K562 (cell line): ENCODE results near the gene CSNK1A1. TPM values are rescaled to one million over a fixed set of nuclear protein-coding genes. Genes with fewer than 3 reads are reported as not detected.

Experiments
- DDX20 ChIP-seq: fragments of 450-650 bp; IDR thresholded peaks from 2 replicates; pipeline ENCODE4 v1.6.1; 2016; ENCODE audit warnings: missing genetic modification characterization, low read depth, mild to moderate bottlenecking, missing compliant biosample characterization, moderate library complexity
- ERF ChIP-seq: fragments of 450-650 bp; formaldehyde crosslinking; IDR thresholded peaks from 2 replicates; pipeline ENCODE4 v1.4.0; 2020; ENCODE audit warnings: mild to moderate bottlenecking, mixed read lengths
- GABPA ChIP-seq: fragments of 200-800 bp; sonication (Bioruptor generic); conservative IDR thresholded peaks from 2 replicates; pipeline ENCODE4 v1.6.1; 2016; ENCODE audit warnings: low read depth, missing genetic modification characterization, missing compliant biosample characterization
- KLF16 ChIP-seq: IDR thresholded peaks from 2 replicates; pipeline ENCODE4 v1.6.1; 2016; ENCODE audit warnings: antibody characterized with exemption
- MIER1 ChIP-seq: fragments of 450-650 bp; IDR thresholded peaks from 2 replicates; pipeline ENCODE4 v1.6.1; 2016; ENCODE audit warnings: antibody characterized with exemption, mild to moderate bottlenecking, low read depth
- SAFB ChIP-seq: fragments of 200-400 bp; formaldehyde crosslinking; IDR thresholded peaks from 2 replicates; pipeline ENCODE4 v1.6.1; 2017; ENCODE audit warnings: low read depth, low read length, borderline replicate concordance
- STAT5A ChIP-seq: IDR thresholded peaks from 2 replicates; pipeline ENCODE4 v1.6.1; 2012; ENCODE audit warnings: low read length, inconsistent platforms, borderline replicate concordance
- ZNF282 ChIP-seq: sonication (generic); formaldehyde crosslinking; IDR thresholded peaks from 2 replicates; pipeline ENCODE4 v1.8.1; 2023; ENCODE audit warnings: missing genetic modification reagents
- polyA plus RNA-seq, 8 experiments: library from polyadenylated mRNA; depleted of rRNA in 4 of 8; stranded (reverse) in 5 of 8; unstranded in 3 of 8; fragments of >200 nt; fragmentation: Nextera tagmentation in 2 of 8; fragmentation: Illumina TruSeq in 1 of 8; extraction: Ambion mirVana in 2 of 8; extraction: Trizol in 1 of 8; gene quantifications; 2 replicates each; pipeline versions ENCODE4 v1.2.1 to v1.2.3, GENCODE V29; 2011 to 2014; ENCODE audit warnings: inconsistent platforms in 1 of 8, missing spikeins in 1 of 8
- total RNA-seq, 7 experiments: library from RNA; depleted of rRNA in 6 of 7; stranded (reverse); fragments of >200 nt in 6 of 7; fragmentation: Illumina TruSeq in 2 of 7; extraction: Trizol in 2 of 7; gene quantifications; 2 replicates each; pipeline versions ENCODE4 v1.2.1 to v1.2.3, GENCODE V29; 2011 to 2021; ENCODE audit warnings: low replicate concordance in 1 of 7
- TF ChIP-seq, protein P1 (sequence below): fragments of 250-450 bp; sonication (Bioruptor Pico); IDR thresholded peaks from 2 replicates; pipeline ENCODE4 v1.4.0; 2020; ENCODE audit warnings: mild to moderate bottlenecking
- TF ChIP-seq, protein P2 (sequence below), 2 experiments: fragments of 200-800 bp in 1 of 2; sonication (Bioruptor generic) in 1 of 2; sonication (generic) in 1 of 2; formaldehyde crosslinking in 1 of 2; IDR thresholded peaks in 1 of 2; conservative IDR thresholded peaks in 1 of 2; 2 replicates each; pipeline versions ENCODE4 v1.5.0 to v1.6.1; 2016 to 2020; ENCODE audit warnings: missing compliant biosample characterization in 1 of 2, missing genetic modification characterization in 1 of 2, missing genetic modification reagents in 1 of 2
- TF ChIP-seq, protein P3 (sequence below): fragments of 250-450 bp; sonication (Bioruptor Pico); IDR thresholded peaks from 2 replicates; pipeline ENCODE4 v1.5.0; 2021; ENCODE audit warnings: mild to moderate bottlenecking, borderline replicate concordance
- TF ChIP-seq, protein P4 (sequence below): IDR thresholded peaks from 2 replicates; pipeline ENCODE4 v1.6.1; 2016; ENCODE audit warnings: missing genetic modification characterization, missing compliant biosample characterization
- TF ChIP-seq, protein P5 (sequence below): fragments of 250-450 bp; sonication (Bioruptor Pico); IDR thresholded peaks from 2 replicates; pipeline ENCODE4 v1.4.0; 2020

CSNK1A1 gene
- total and polyA plus RNA-seq, 9 of the 15 experiments (the other 6 are each of a cell fraction or from before 2014, with no cell fraction given) = 49.1 to 196 (median 154) TPM

DNA sequence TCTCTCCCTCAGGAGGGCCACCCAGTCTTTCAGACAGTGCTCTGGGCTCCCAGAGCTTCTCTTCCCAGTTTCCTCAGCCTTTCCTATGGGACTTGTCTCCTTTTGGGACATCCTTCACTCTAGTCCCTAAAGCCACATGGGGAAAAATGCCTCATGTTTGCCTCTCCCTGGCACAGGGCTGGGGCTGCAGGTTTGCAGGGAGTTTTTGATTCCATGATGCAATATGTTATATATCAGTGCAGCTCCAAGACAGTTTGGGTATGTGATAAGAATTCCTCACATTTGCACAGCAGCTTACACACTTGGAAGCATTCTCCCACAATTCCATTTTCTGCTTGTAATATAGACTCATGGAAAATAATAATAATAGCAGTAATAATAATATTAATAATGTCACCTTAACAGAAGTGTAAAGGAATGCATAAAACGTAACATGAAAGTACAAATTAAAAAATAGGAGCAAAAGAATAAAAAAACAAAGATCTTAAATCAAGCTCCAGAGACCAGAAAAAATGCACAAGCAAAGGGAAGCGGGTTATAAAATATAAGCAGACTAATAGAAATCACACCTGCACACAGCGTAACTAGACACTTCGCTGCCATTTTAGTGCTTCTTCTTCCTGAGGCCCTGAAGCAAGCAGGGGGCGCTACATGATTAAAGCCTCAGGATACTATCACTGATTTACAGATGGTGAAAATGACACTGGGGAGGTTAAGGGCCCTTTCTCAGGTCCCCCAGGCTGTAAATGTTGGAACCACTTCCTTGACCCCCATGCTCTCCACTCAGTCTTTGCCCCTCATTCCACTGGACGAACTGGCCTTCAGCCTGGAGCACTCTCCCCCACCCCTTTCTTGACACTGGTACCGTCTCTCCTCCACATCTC lies 102.2 kb downstream of the CSNK1A1 start (continued):
- TF ChIP-seq DDX20 (no peak), ERF (CRISPR knock-in tag) (no peak), SAFB (no peak), KLF16 (0 out of 2 replicates have a peak, but pooled peaks have one; percentile 33), MIER1 (no peak), ZNF282 (CRISPR knock-in tag) (no peak), GABPA (tag) (no peak), STAT5A (no peak)
- TF ChIP-seq, protein P1, sequence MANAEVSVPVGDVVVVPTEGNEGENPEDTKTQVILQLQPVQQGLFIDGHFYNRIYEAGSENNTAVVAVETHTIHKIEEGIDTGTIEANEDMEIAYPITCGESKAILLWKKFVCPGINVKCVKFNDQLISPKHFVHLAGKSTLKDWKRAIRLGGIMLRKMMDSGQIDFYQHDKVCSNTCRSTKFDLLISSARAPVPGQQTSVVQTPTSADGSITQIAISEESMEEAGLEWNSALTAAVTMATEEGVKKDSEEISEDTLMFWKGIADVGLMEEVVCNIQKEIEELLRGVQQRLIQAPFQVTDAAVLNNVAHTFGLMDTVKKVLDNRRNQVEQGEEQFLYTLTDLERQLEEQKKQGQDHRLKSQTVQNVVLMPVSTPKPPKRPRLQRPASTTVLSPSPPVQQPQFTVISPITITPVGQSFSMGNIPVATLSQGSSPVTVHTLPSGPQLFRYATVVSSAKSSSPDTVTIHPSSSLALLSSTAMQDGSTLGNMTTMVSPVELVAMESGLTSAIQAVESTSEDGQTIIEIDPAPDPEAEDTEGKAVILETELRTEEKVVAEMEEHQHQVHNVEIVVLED (CRISPR knock-in tag) = no peak
- TF ChIP-seq, protein P2, sequence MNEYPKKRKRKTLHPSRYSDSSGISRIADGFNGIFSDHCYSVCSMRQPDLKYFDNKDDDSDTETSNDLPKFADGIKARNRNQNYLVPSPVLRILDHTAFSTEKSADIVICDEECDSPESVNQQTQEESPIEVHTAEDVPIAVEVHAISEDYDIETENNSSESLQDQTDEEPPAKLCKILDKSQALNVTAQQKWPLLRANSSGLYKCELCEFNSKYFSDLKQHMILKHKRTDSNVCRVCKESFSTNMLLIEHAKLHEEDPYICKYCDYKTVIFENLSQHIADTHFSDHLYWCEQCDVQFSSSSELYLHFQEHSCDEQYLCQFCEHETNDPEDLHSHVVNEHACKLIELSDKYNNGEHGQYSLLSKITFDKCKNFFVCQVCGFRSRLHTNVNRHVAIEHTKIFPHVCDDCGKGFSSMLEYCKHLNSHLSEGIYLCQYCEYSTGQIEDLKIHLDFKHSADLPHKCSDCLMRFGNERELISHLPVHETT (CRISPR knock-in tag; conservative IDR thresholded peaks at IDR 0.05 in 1 of 2, IDR thresholded peaks at IDR 0.05 in 1 of 2) = no peak
- TF ChIP-seq, protein P3, sequence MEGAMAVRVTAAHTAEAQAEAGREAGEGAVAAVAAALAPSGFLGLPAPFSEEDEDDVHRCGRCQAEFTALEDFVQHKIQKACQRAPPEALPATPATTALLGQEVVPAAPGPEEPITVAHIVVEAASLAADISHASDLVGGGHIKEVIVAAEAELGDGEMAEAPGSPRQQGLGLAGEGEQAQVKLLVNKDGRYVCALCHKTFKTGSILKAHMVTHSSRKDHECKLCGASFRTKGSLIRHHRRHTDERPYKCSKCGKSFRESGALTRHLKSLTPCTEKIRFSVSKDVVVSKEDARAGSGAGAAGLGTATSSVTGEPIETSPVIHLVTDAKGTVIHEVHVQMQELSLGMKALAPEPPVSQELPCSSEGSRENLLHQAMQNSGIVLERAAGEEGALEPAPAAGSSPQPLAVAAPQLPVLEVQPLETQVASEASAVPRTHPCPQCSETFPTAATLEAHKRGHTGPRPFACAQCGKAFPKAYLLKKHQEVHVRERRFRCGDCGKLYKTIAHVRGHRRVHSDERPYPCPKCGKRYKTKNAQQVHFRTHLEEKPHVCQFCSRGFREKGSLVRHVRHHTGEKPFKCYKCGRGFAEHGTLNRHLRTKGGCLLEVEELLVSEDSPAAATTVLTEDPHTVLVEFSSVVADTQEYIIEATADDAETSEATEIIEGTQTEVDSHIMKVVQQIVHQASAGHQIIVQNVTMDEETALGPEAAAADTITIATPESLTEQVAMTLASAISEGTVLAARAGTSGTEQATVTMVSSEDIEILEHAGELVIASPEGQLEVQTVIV (CRISPR knock-in tag) = no peak
- TF ChIP-seq, protein P4, sequence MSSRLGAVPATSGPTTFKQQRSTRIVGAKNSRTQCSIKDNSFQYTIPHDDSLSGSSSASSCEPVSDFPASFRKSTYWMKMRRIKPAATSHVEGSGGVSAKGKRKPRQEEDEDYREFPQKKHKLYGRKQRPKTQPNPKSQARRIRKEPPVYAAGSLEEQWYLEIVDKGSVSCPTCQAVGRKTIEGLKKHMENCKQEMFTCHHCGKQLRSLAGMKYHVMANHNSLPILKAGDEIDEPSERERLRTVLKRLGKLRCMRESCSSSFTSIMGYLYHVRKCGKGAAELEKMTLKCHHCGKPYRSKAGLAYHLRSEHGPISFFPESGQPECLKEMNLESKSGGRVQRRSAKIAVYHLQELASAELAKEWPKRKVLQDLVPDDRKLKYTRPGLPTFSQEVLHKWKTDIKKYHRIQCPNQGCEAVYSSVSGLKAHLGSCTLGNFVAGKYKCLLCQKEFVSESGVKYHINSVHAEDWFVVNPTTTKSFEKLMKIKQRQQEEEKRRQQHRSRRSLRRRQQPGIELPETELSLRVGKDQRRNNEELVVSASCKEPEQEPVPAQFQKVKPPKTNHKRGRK (tag) = no peak
- TF ChIP-seq, protein P5, sequence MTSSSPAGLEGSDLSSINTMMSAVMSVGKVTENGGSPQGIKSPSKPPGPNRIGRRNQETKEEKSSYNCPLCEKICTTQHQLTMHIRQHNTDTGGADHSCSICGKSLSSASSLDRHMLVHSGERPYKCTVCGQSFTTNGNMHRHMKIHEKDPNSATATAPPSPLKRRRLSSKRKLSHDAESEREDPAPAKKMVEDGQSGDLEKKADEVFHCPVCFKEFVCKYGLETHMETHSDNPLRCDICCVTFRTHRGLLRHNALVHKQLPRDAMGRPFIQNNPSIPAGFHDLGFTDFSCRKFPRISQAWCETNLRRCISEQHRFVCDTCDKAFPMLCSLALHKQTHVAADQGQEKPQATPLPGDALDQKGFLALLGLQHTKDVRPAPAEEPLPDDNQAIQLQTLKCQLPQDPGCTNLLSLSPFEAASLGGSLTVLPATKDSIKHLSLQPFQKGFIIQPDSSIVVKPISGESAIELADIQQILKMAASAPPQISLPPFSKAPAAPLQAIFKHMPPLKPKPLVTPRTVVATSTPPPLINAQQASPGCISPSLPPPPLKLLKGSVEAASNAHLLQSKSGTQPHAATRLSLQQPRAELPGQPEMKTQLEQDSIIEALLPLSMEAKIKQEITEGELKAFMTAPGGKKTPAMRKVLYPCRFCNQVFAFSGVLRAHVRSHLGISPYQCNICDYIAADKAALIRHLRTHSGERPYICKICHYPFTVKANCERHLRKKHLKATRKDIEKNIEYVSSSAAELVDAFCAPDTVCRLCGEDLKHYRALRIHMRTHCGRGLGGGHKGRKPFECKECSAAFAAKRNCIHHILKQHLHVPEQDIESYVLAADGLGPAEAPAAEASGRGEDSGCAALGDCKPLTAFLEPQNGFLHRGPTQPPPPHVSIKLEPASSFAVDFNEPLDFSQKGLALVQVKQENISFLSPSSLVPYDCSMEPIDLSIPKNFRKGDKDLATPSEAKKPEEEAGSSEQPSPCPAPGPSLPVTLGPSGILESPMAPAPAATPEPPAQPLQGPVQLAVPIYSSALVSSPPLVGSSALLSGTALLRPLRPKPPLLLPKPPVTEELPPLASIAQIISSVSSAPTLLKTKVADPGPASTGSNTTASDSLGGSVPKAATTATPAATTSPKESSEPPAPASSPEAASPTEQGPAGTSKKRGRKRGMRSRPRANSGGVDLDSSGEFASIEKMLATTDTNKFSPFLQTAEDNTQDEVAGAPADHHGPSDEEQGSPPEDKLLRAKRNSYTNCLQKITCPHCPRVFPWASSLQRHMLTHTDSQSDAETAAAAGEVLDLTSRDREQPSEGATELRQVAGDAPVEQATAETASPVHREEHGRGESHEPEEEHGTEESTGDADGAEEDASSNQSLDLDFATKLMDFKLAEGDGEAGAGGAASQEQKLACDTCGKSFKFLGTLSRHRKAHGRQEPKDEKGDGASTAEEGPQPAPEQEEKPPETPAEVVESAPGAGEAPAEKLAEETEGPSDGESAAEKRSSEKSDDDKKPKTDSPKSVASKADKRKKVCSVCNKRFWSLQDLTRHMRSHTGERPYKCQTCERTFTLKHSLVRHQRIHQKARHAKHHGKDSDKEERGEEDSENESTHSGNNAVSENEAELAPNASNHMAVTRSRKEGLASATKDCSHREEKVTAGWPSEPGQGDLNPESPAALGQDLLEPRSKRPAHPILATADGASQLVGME (CRISPR knock-in tag) = no peak
